HG03039 (cell line): ENCODE data around the gene FAM171A1.
"Not testable (repeated sequence)": the region's sequence is repeated elsewhere in the genome, so short reads cannot be mapped to it uniquely, and the experiment has no call there.

Source experiments
- ATAC-seq: cut with Tn5 transposase; IDR thresholded peaks from one replicate; pipeline ENCODE4 v1.9.1; 2021; ENCODE audit warnings: mild to moderate bottlenecking, moderate library complexity; ENCODE audit not compliant: unreplicated experiment

FAM171A1 gene

DNA sequence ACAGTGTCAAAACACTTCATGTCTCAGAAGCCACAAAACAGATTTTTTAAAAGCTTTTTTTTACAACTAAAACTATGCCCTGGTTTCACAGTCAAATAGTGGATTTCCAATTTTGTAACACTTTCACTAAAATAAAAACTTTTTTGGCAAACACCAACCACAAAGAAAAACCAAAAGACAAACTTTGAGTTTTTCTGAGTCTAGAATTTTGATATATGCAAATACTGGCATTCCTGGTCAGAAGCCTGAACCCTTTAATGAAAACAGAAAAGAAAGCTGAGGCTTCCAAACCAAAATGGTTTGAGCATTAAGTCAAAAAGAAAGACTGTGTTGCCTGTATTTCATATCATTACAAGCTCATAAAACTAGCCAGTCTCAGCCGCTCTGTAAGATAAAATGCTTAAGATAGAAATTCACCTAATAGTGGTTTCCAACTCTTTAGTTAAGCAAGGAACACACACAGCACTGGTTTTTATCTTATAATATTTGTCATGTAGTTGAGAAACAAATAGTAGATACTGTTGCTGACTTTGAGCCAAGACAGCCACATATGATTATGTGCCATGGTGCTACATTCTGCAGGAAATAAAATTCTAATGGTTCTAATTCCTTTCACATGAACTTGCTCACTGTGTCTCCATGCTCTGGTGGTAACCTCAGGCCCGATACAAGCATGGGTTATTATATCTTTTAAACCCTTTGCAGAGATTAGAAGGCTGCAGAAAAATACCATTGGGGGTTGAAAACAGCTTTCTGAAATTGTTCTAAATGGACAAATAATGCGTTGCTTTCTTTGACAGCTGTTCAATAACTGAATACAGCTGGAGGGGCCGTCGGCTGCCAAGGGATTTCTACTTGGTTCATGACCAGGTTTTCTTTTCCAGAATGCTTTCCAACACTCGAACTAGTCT is 49.4 kb downstream of the FAM171A1 start:
- ATAC-seq, result no peak

DNA sequence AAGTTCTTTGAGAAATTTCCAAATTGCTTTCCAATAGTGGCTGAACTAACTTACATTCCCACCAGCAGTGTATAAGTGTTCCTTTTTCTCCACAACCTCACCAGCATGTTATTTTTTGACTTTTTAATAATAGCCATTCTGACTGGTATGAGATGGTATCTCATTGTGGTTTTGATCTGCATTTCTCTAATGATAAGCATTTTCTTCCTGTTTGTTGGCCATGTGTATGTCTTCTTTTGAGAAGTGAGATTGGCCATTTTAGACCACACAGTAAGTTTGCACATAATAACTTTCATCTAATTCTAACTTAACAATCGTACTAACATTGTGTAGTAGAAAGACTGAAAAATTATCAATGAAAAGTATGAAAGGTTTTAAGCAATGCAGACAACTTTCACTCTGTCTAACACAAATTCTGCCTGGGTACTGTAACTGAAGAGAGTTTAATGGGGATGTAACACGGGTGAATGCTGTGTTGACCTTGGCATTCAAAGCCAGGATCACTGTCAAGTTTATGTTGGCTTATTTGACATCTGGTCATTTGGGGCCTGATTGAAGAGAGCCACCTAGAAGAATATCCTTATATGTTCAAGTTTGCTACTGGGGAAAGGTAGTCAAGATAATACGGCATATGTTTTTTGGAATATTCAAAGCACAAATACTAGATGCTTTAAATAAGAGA is 50.4 kb downstream of the FAM171A1 start:
- ATAC-seq, result no peak

DNA sequence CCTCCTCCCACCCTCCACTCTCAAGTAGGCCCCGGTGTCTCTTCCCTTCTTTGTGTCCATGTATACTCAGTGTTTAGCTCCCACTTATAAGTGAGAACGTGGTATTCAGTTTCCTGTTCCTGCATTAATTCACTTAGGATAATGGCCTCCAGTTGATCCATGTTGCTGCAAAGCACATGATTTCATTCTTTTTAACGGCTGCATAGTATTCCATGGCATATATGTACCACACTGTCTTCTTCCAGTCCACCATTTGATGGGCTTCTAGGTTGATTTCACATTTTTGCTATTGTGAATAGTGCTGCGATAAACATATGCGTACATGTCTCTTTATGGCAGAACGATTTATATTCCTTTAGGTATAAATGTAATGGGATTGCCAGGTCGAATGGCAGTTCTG is 51.0 kb downstream of the FAM171A1 start:
- ATAC-seq, result no peak

DNA sequence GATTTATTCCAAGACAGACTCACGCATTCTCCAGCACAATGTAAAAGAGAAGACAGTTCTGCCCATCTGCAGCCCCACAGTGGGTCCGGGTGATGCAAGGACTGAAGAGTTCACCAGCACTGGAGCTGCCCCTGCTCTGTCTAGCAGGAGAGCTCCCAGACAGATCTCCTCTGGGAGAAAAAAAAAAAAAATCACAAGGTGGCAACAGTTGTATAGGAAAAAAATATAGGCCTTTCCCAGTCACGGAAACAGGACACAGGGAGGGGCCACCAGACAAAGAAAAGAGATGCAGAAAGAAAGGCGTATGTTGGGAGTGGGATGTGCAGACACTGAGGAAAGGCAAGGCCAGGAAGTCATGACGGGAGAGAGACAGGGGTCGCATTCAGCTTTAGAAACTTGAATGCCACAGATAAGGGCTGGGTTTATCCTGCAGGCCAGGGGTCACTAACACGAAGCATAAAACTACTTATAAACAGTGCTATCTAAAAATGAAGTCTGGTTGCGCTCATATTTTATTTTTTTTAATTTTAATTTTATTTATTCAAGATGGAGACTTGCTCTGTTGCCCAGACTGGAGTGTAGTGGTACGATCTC is 54.1 kb downstream of the FAM171A1 start:
- no peak for ATAC-seq

DNA sequence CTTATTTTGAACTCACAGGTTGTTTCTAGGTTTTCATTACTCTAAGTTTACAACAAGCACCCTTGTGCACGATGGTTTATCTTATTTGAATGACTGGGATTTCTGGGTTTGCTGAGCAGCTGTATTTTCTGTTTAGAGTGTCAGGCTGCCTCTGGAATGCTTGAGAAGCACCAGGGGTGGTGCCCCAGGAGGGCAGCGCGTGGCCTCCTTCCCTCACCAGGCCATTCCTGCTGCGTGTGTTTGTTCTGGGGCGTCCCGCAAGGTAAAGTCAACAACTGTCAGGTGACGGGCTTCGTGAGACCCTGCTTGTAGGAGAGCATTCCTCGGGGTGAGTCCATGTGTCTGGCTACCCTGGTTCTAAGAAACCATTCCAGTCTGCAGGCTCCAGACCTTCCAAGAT is 54.9 kb downstream of the FAM171A1 start:
- ATAC-seq, result no peak

DNA sequence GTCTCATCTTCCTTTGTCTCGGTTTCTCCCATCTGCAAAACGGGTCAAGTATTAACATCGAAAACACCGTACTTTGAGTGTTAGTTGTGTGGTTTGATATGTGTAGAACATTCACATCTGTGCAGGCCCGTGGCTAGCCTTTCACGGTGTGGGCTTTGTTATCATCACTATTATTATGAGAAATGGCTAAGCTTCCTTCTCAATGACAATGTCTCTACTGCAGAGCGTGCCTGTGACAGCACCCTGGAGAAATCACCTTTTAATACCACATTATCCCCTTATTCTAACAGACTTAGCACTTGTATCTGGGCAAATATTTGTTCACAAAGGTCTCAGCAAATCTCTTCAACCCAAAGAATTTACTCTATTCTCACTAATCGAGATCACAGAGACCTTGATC is 55.8 kb downstream of the FAM171A1 start:
- no peak for ATAC-seq

DNA sequence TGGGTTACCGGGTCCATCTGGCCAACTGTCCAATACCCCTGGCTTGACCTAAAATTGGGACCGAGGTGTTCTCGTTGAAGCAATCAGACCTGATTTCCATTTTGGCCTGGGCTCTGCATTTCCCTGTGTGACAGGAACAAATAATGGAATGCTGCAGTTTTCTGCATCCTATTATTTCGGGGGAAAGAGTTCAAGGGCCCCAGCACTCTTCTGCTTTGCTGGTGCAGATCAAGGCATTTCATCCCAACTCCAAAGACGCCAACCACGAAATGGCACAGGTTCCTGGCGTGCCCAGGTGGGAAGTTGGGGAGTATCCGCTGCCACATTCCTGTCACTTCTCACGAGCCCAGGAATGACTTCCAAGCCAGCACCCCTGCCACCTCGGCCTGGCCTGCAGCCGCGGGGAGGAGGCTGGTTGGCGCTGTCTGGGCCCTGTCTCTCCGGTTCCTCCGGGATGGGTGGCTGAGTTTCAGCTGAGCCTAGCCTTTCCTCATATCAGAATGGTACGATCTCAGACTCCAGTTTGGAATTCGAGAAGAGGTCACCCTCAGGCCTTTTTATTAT is 56.5 kb downstream of the FAM171A1 start:
- no peak for ATAC-seq

DNA sequence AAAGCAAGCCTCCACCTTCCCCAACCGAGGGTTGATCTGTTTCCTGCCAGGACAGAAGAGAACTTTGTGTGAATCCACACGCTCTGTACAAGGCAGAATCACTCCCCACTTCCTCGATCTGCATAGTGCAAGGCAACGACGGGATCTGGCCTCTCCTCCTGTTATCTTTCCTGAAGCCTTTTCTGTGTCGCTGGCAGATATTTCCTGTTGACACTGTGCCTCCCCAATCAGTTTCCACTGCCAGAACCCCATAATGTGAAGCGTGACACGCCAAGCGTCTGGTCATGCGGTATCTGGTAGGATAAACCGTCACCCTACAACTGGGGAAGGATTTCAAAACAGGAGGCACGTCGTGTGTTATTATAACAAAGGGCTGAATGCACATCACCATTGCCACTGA is 57.2 kb downstream of the FAM171A1 start:
- no peak for ATAC-seq

DNA sequence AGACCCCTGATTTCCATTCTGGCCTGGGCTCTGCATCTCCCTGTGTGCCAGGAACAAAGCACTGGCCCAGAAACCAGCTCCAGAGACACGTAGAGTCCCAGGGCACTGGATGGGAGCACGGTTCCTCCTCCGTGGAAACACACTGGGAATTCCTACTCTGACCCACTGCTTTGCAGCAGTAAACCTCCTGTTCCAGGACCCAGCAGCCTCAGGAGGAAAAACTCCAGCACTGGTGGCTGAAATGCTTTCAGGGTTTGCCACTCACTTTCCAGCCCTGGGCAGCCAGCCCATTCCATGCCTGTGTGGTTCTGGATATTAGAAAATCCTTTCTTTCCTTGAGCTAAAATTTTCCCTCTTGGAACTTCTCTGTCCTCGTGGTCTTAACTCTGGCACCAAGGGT is 58.0 kb downstream of the FAM171A1 start:
- no peak for ATAC-seq

DNA sequence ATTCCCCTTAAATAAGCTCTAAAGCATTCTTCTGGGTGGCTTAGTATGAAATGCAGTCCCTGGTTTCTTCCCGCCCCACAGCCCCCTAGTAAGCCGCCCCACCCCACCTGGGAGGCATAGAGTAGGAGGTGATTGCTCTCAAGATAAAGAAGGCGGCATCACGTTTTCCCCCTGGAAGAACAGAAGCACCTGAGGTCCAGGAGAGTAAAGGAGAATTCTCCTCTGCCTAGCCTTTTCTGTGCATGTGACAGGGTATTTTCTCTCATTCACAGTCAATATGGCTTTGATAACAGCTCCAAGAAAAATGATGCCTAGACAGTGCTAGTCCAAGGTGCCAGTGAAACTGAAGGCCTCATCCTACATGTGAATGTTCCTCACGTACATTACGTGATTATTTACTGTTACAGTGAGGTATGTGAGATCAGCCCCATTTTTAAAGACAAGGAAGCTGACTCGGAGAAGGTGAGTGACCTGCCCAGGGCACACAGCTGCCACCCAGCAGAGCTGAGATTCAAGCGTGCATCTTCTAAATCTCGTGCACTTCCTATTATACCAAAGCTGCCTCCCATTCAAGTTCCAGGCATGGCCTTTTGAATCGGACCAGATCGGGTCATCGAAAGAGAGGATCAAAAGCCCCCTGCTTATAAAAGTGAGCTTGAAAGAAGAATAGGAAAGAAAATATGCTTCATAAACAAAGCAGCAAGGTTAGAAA is 59.4 kb downstream of the FAM171A1 start:
- ATAC-seq, result no peak

DNA sequence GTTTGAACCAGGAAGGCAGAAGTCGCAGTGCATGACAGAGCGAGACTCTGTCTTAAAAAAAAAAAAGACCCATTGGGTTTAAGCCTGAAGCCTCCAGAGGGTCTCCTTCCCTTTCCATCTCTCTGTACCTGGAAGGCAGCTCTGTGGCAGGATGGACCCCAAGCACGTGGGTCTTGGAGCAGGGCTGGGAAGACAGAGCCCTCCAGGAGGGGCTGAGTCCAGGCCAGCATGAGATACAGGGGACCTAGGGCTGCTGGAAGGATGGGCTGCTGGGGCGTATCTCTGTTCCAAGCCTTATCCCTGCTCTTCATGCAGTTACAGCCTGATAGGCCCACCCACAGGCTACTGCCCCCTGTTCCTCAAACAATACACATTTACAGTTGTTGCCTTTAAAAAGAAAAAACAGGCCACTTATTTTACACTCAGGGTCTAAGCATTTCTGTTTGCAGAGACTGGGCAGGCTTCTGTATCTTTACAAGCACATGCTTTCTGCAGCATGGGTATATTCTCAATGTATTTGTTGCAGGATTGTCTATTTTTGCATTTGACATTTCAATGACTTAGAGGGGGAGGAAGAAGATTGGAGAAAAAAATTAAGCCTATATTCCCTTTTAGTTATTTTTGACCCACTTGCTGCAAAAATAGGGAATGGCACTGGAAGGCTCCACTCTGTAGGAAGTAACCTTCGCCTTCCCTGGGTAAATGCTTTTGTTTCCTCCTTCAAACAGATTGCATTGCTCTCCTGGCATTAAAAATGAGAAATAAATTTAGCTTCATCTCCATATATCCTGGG is 60.1 kb downstream of the FAM171A1 start:
- no peak for ATAC-seq

DNA sequence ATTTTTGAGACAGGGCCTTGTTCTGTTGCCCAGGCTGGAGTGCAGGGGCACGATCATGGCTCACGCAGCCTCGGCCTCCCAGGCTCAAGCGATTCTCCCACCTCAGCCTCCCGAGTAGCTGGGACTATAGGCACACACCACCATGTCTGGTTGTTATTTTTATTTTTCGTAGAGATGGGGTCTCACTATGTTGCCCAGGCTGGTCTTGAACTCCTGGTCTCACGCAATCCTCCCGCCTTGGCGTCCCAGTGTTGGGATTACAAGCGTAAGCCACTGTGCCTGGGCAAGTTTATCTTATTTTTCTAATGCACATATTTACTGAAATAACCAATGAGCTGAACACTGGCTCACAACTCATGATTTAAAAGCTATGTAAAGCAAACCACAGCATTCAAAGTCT is 61.9 kb downstream of the FAM171A1 start:
- no peak for ATAC-seq

DNA sequence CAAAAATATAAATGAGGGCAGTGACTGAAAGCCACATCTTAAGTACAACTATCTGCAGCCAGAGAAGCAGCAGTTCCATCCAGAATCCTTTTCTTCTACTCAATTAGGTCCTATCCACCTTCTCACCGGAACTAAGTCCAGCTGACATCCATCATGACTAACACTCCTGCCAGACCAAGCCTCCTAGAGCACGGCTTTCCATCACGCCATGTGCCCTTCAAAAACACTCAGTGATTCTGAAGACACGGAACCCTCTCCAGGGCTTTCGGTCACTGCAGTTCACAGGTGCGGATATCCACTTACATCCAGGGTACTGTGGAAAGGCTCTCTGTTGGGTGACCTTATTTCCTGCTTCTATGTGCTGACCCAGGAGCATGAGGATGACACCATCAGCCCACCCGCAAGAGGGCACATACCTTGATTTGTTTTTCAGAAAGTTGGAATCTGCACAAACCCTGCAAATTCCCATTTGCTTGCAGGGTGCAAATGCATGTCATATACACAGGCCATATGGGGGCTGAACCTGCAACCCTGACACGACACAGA is 64.3 kb downstream of the FAM171A1 start:
- no peak for ATAC-seq

DNA sequence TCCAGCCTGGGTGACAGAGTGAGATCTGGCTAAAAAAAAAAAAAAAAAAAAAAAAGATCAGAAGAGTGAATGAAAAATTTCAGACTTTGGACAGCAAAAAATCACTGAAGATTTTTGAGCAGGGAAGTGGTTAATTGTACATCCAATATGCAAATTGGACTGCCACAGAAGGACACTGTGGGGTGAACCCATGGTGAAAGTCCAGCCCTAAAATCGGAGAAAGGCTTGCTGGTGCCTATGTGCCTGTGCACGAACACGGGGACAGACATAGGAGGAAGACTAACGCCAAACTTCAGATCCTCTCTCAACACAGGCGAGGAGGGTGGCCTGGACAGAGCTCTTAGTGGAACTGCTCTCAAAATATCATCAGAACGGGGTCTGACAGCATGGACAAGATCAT is 65.5 kb downstream of the FAM171A1 start:
- ATAC-seq, result no peak

DNA sequence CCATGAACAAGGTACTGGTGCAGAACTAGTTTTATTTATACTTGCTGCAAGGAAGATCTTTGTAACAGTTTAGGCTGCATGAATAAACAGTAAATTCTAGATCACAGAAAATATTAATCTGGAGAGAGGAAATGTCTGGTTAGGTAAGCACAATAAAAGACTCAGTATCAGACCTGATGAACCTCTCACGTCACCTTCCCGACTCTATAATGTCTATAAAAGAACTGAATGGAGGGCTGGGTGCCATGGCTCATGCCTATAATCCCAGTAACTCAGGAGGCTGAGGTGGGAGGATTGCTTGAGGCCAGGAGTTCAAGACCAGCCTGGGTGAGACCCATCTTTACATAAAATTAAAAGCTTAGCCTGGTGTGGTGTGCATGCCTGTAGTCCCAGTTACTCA is 65.9 kb downstream of the FAM171A1 start:
- no peak for ATAC-seq

DNA sequence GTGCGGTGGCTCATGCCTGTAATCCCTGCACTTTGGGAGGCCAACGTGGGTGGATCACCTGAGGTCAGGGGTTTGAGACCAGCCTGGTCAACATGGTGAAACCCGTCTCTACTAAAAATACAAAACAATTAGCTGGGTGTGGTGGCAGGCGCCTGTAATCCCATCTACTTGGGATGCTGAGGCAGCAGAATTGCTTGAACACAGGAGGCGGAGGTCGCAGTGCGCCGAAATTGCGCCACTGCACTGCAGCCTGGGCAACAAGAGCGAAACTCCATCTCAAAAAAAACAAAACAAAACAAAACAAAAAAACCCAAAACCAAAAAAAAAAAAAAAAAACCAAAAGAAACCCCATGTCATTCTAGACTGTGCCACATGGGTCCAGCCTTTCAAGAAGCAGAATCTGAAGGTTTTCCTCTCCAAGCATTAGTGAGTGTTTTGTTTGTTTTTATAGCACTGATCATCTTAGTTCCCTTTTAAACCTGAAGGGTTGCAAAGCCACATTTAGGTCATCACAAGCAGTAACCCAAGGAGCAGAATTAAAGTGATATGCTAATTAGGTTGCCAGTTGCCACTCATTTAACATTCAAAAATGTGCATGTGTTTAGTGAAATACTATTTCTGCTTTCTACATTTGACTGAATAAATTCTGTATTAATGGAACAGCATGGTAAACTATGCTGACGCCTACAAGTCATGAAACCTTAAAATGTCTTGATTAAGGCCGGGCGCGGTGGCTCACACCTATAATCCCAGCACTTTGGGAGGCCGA is 68.7 kb downstream of the FAM171A1 start:
- not testable (repeated sequence) for ATAC-seq

DNA sequence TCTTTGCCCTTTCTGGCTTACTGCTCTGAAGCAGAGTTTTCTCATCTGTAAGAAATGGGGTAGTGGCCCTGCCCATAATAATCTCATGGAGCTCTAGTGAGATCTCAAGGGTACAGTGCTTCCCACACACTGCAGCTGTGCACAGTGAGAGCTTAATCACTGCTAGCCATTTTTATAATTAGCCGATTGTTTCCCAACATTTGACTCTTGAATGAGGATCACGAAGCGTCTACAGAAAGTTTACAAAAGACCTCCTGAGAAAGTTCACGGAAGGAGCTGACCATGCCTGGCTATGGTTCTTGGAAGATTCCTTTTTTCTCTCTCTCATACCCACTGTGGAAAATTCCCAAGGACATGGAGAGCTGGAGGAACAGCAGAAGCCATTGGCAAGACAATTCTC is 70.4 kb downstream of the FAM171A1 start:
- ATAC-seq, result no peak

DNA sequence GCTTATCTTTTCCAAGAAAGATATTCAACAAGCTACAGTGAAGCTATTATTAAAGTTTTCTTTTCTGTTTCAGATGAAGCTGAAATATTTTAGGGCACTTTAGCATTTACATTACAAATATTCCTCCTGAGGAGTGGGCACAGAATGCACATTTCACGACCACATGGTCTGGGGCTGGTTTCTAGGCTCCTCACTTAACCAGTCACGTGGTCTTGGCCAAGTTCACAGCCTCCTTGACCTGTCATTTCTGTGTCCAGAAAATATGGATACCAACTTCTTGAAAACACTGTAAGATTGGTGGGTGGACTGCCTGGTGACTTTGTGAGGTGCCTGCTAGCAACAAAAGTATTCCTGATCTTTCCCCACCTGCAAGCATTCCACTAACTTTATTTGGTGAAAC is 70.9 kb downstream of the FAM171A1 start:
- ATAC-seq, result no peak

DNA sequence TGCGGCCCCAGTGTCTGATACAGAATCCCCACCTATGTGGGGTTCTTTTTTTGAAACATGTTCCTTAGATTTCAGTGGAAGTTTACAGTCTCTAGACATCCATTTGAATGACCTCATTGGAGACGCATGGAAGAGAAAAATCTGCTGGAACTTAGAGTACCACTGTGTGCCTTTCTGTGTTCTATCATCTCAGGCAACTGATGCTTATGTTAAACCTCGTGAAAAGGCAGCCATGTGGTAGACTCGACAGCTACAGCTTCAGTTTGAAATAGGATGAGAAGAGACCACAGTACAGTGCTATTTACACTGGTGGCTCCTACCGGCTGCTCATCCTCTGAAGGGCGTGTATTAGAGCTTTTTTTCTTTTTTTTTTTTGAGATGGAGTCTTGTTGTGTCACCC is 74.4 kb downstream of the FAM171A1 start:
- no peak for ATAC-seq
